IPS-18c (cell line): ENCODE data around the gene INCA1.
"Not testable (repeated sequence)": the region's sequence is repeated elsewhere in the genome, so short reads cannot be mapped to it uniquely, and the experiment has no call there.

ENCODE experiments used
- H3K4me3 ChIP-seq: 2 replicates; pipeline ENCODE4 v1.7.0; 2013; ENCODE audit warnings: low read depth, mild to moderate bottlenecking, low read length, moderate library complexity; ENCODE audit not compliant: insufficient read depth
- H3K9me3 ChIP-seq: one replicate; pipeline ENCODE4 v1.6.1; 2013; ENCODE audit warnings: mild to moderate bottlenecking, low read length, moderate library complexity; ENCODE audit not compliant: control insufficient read depth, insufficient read depth

Gene INCA1, protein sequence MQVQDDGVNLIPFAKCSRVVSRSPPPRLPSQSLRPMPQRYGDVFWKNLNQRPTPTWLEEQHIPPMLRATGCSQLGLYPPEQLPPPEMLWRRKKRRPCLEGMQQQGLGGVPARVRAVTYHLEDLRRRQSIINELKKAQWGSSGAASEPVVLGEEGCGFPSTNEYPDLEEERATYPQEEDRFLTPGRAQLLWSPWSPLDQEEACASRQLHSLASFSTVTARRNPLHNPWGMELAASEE

DNA sequence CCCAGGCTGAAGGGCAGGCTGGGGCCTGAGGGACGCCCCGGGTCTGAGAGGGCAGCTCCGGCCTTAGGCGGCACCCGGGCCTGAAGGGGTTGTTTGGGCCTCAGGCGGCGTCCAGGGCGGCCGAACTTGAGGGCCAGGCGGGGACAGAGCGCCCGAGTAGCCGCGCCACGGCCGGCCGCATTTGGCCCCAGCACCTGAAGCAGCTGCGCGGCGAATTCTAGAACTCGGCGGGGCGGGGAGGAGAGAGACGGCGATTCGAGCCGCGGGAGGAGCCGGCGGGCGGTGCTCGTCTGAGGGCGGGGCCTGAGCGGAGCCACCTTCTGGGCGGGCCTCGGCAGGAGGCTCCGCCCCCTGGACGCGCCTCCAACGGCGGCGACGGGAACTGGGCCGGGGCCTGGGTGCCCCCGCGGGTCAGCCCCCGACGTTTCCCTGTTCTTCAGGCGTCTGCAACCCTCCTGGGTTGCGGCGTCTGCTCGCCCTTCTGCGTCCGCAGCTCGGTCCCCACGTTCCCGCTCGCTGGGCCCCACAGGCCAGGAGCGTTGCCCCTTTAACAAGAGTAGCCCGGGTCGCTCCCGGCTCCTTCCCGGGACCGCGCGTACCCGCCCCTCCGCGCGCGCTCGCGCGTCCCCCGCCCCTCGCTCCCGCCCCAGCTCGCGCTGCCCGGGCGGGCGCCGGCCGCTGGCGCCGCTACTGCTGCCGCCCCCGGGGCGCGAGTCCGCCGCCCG lies at the start of gene INCA1, which contains the start of gene KIF1C:
Gene INCA1 (minus strand): TSS at position 221 of the 725 bp plus-strand sequence. CDS start 3,085 bp downstream, outside the sequence.
Gene KIF1C (plus strand): TSS at position 649 of the 725 bp plus-strand sequence. CDS start 2,297 bp downstream, outside the sequence.
- Histone ChIP-seq H3K4me3 (peak within 1 kb of the TSS; percentile 77), H3K9me3 (no peaks in the 10 kb centered on the region)

DNA sequence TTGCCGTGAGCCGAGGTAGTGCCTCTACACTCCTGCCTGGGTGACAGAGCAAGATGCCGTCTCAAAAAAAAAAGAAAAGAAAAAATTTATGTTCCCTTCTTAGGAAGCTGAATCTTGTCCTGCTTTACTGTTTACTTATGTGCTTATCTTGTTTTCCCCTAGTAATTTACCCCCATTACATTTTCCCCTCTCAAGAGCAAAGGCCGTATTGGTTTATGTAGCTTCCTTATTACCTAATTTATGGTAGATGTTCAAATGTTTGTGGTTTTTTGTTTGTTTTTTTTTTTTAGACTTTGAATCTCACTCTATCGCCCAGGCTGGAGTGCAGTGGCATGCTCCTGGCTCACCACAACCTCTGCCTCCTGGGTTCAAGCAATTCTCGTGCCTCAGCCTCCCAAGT lies 48.2 kb upstream of the INCA1 start:
- Histone ChIP-seq H3K4me3 (no peak overlapping the region), H3K9me3 (peaks cover 2% of the 10 kb centered on the region)

DNA sequence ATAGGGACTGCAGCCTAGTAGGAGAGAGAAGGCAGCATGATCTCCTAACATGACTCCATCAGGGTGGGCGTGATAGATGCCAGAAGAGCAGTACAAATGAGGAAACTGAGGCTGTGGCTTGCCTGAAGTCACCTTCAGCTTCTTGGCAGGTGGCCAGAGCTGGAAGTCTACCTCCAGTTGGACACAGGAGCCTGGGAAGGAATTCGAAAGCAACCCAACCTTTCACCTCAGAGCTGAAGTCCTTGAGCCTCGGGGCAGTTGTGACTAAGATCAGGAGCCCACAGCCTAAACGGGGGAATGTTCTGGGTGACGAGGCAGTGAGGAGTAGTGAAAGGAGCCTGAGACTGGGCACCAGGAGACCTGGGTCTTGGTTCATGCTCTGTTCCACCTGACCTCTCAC lies 47.3 kb upstream of the INCA1 start:
- no peak overlapping the region for H3K4me3 ChIP-seq
- peaks cover 2% of the 10 kb centered on the region for H3K9me3 ChIP-seq

DNA sequence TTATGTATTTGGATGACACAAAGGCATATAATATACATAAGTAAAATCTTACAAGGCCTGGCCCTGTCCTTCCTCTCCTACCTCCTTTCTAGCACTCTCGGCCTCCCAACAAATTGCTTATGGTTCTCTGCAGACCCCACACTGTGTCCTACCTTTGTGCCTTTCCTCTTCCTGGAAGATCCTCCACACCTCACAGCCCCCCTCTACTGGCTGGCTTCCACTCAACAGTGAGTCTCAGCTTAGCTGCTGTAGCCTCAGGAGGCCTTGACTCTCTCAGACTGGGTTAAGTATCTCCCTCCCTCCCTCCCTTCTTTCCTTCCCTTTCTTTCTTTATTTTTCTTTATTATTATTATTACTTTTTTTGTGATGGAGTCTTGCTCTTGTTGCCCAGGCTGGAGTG lies 46.2 kb upstream of the INCA1 start:
- peaks cover 2% of the 10 kb centered on the region for H3K9me3 ChIP-seq

DNA sequence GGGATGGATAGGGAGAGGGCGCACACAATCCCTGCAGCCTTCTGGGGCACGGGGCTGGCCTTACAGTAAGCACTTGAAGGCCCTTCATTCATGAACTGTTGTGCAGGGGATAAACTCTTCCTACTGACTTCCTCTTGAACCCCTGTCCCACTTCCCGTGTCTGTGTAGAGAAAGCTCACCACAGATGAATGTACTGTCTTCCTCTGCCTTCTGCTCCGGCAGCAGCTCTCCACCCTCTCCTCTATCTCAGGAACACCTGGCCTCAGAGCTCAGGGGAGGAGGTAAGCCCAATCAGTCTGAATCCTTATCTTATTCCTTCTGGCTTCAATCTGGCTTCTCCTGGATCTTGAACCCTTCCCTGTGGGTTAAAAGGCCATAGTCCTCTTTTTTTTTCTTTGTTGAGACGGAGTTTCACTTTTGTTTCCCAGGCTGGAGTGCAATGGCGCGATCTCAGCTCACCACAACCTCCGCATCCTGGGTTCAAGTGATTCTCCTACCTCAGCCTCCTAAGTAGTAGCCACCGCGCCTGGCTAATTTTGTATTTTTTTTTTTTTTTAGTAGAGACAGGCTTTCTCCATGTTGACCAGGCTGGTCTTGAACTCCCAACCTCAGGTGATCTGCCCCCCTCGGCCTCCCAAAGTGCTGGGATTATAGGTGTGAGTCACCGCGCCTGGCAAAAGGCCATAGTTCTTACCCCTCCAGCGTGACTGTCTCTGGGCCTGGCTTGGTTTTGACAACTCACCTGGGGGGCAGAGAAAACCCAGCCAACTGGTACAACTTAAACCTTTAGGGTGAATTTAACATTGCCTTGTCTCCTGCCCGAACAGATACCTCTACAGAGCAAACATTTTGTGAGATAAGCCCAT lies 45.1 kb upstream of the INCA1 start:
- peaks cover 2% of the 10 kb centered on the region for H3K9me3 ChIP-seq
- H3K4me3 ChIP-seq: no peak overlapping the region

More for the DNA sequence above, 46.2 kb upstream of the INCA1 start:
- H3K4me3 ChIP-seq: no peak overlapping the region

DNA sequence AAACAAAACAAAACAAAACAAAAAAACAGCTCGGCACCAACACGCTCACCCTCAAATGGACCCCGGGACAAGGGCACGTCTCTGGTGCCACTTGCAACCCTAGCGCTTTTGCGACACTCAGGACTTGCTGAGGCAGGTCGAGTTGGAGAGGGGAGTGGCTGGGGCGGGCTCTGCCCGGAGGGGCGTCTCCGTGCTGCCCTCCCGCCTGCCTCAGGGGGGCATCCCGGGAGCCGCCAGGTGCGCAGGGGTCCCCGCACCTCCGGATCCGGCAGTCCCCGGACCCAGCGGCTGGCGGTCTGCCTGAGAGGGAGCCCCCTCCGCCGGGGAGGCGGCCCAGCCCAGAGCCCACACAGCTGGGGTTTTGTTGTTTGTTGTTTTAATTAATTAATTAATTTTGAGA lies 38.0 kb upstream of the INCA1 start, which contains the start of gene SLC52A1:
Gene SLC52A1 (minus strand): TSS at position 112 of the 400 bp plus-strand sequence. CDS start 820 bp downstream, outside the sequence.
- peak within 1 kb of the TSS; percentile 44 for H3K4me3 ChIP-seq
- H3K9me3 ChIP-seq: no peaks in the 10 kb centered on the region

DNA sequence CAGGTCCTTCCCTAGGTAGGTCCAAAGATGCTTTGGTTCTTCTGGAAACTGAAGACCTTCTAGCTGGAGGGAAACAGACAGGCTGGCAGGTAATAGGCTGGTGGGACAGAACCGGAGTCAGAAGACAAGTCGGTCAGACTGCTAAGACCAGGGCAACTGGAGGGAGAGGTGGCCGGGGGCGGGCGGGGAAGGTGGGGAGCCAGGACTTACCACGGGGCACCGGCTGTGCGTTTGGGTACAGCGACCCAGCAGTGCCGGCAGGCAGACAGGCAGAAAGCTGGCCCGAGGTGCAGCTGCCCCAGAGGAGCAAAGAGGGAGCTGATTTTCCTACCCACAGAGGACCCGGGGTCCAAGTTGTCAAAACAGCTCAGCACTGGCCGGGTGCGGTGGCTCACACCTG lies 37.3 kb upstream of the INCA1 start:
- Histone ChIP-seq H3K4me3 (no peak overlapping the region), H3K9me3 (no peaks in the 10 kb centered on the region)

DNA sequence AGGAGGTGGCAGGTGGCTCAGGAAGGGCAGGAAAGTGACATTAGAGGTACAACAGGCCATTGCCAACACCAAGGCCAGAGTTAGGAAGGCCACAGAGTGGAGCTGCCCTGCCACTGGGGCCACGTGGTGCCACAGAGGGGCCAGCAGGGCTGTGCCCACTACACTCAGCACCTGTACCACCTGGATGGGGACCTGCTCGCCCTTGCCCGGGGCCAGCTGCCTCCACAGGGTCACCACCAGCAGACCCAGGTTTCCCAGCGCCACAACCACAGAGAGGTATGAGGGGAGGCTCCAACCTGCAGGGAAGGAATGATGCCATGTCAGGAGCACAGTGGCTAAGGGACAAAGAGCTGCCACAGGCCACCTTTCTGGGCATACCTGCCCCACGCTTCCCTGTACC lies 36.7 kb upstream of the INCA1 start:
- H3K4me3 ChIP-seq: no peak overlapping the region
- H3K9me3 ChIP-seq: no peaks in the 10 kb centered on the region

DNA sequence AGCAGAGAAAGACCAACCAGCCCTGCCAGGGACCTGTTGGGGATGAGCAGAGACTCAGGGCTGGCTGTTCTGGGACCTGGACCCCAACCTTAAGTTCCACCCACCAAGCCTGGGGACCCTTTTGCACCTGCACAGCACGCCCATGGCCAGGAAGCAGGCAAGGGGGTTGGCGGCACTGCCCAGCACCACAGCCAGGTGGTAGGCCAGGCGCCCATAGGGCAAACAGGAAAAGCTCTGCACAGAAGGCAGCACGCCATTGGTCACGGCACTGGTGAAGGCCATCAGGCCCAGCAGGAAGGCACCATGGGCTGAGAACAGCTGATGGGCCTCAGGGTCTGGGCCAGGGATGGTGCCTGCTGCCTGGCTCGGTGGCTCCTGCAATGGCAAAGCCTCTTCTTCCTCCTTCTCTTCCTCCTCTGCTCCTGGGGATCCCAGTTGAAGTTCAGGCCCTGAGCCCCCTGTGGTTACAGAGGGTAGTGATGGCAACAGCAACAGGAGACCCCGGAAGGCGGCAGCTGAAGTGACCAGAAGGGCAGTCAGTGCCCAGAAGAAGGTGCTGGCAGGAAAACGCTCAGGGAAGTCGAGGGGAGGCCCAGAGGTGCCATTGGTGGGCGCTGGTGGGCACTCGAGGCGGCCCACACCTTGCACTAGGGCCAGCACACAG lies 36.2 kb upstream of the INCA1 start:
- H3K9me3 ChIP-seq: no peaks in the 10 kb centered on the region
- no peak overlapping the region for H3K4me3 ChIP-seq

DNA sequence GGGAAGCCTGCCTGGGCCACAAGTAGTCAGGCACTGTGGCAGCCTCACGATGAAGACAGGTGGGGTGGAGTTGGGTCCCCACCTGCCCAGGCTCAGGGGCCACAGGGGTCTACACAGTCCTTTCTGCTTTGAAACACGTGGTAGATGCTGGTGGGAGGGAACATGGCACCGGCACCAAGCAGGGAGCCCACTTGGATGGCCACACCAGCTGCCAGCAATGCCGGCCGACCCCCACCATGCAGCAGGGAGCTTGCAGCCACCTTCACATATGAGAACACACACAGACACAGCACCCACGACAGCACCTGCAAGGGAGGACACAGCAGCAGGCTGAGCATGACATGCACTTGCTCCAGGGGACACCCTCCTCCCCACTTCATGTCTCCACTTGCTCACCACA lies 35.5 kb upstream of the INCA1 start:
- no peak overlapping the region for H3K4me3 ChIP-seq
- H3K9me3 ChIP-seq: no peaks in the 10 kb centered on the region

DNA sequence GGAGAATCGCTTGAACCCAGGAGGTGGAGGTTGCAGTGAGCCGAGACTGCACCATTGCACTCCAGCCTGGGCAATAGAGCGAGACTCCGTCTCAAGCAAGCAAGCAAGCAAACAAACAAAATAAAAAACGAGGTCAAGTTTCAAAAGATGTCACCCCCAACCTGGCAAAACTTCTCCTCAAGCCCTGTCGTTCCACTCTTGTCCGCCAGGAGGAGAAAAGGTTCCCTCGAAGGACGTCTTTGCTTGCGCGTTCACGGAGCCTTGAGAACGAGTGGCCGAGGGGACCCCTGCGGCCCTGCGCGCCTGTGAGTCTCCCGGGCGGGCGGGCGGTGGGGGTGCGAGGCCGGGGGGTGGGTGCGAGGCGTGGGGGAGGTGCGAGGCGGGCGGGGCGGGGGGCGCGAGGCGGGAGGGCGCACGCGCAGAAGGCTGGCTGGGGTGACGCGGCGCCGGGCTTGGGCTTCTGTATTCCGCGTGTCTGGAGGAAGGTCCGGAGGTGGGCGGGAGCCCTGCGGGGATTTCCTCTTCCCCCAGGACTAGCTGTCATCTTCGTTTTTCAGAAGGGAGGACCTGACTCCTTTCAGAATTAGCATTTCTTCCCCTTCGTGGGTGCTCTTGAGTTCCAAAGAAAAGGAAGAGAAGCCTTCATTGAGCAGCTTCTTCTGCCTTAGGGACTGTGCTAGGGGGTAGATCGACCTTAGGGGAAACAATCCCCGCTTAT lies 34.2 kb upstream of the INCA1 start:
- peak overlapping the region; percentile 40 for H3K4me3 ChIP-seq
- H3K9me3 ChIP-seq: no peaks in the 10 kb centered on the region

DNA sequence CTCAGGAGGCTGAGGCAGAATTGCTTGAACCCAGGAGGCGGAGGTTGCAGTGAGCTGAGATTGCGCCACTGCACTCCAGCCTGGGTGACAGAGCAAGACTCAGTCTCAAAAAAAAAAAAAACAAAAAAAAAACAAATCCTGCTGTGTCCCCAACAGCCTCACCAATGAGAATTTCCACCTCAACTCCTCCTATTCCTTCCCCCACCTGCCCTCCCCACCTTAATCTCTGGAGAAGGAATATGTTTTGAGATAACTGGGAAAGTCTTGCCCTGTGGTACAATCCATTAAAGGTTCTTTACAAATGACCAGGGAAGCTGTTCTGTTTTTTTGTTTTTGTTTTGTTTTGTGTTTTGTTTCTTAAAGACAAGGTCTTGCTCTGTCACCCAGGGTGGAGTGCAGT lies 32.8 kb upstream of the INCA1 start:
- H3K9me3 ChIP-seq, H3K4me3 ChIP-seq: not testable (repeated sequence)

DNA sequence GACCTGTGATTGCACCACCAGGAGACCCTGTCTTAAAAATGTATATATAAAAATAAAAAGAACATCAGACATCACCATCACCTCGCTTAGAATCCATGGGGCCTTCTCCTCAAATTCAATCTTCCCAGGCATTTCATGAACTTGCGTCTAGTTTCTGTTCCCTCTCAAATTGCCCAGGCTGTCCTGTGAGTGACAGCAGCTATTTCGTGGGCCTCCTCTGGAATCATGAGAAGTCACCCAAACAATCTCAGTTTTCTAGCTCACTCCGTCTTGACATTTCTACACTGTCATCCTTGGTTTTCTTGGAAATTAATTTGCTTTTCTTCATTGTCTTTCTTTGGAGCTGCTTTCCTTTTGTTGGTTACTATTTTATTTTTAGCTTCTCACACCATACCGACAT lies 30.6 kb upstream of the INCA1 start:
- no peak overlapping the region for H3K4me3 ChIP-seq
- no peaks in the 10 kb centered on the region for H3K9me3 ChIP-seq

DNA sequence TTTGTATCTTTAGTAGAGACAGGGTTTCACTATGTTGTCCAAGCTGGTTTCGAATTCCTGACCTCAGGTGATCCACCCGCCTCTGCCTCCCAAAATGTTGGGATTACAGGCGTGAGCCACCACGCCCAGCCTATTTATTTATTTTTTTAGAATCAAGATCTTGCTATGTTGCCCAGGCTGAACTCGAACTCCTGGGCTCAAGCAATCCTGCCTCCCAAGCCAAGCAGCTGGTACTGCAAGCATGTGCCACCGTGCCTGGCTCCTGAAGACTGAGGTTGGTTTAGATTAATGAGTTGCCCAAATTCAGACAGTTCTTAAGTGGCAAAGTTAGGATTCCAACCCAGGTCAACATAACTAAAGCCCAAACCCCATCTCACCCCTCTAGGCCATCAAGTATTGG lies 30.0 kb upstream of the INCA1 start:
- Histone ChIP-seq H3K4me3 (no peak overlapping the region), H3K9me3 (no peaks in the 10 kb centered on the region)

DNA sequence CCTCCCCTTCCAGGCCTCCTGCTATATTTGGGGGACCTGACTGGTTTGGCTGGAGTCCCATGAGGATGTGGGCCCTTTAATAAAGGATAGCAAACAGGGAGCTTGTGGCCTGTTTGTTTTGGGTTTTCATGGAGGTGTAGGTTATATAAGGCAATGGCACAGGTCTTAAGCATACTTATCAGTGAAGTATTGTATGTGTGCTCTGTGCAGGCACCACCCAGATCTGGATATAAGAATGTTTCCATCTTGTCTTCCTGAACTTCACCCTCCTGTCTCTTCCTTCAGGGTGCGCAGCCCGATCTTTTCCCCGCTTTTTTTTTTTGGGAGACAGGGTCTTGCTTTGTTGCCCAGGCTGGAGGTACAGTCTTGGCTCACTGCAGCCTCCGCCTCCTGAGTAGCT lies 27.3 kb upstream of the INCA1 start:
- Histone ChIP-seq H3K9me3 (no peaks in the 10 kb centered on the region), H3K4me3 (no peak overlapping the region)

DNA sequence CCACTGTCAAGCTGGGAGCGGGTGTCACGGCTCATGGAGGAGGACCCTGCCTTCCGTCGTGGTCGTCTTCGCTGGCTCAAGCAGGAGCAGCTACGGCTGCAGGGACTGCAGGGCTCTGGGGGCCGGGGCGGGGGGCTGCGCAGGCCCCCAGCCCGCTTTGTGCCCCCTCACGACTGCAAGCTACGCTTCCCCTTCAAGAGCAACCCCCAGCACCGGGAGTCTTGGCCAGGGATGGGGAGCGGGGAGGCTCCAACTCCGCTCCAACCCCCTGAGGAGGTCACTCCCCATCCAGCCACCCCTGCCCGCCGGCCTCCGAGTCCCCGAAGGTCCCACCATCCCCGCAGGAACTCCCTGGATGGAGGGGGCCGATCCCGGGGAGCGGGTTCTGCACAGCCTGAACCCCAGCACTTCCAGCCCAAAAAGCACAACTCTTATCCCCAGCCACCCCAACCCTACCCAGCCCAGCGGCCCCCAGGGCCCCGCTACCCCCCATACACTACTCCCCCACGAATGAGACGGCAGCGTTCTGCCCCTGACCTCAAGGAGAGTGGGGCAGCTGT lies 26.3 kb upstream of the INCA1 start:
- Histone ChIP-seq H3K9me3 (no peaks in the 10 kb centered on the region), H3K4me3 (no peak overlapping the region)
